Natural killer cell treated with Interleukin-12 subunit alpha and Interleukin-12 subunit beta and Interleukin-15 and Interleukin-18, amount 100 ng/mL, for 72 hours (primary cell): Measurements from ENCODE around the gene KIAA0232. TPM values are rescaled to one million over a fixed set of nuclear protein-coding genes. Genes with fewer than 3 reads are reported as not detected.
A peak's percentile ranks its signal among the peaks of the same experiment; 100 is the strongest.

Experiments used
- ATAC-seq, 2 donors: fragments of 150-1000 bp; cut with Tn5 transposase in 1 of 2; sonication (Bioruptor Pico), chemical (Tn5 transposase) in 1 of 2; 2 replicates each; pipeline ENCODE4 v1.10.0; 2021
- DNase-seq: peaks from one replicate; pipeline ENCODE4 v3.0.0; 2022; ENCODE audit warnings: low spot score
- H3K27ac Mint-ChIP-seq, 2 donors: 1 replicate in 1 of 2; 2 replicates in 1 of 2; pipeline ENCODE4 v1.8.0; 2022; ENCODE audit warnings: mixed read lengths in 2 of 2, mild to moderate bottlenecking in 1 of 2, moderate library complexity in 1 of 2
- H3K27me3 Mint-ChIP-seq, 2 donors: 1 replicate in 1 of 2; 2 replicates in 1 of 2; pipeline ENCODE4 v1.8.0; 2022; ENCODE audit warnings: mixed read lengths in 2 of 2
- H3K36me3 Mint-ChIP-seq: one replicate; pipeline ENCODE4 v1.8.0; 2022; ENCODE audit warnings: mixed read lengths
- H3K4me1 Mint-ChIP-seq, 2 donors: 1 replicate in 1 of 2; 2 replicates in 1 of 2; pipeline ENCODE4 v1.8.0; 2022; ENCODE audit warnings: low read depth in 2 of 2, mixed read lengths in 2 of 2, mild to moderate bottlenecking in 1 of 2
- H3K4me3 Mint-ChIP-seq: one replicate; pipeline ENCODE4 v1.8.0; 2022; ENCODE audit warnings: mixed read lengths
- H3K9me3 Mint-ChIP-seq: 2 replicates; pipeline ENCODE4 v1.8.0; 2022; ENCODE audit warnings: mixed read lengths
- total RNA-seq, 2 donors: library from RNA; stranded (reverse); gene quantifications; one replicate each; pipeline ENCODE4 v1.2.3, GENCODE V29; 2022

The KIAA0232 gene
- total RNA-seq, 2 donors from 2014 or later: 19.5 to 20.6 TPM

DNA sequence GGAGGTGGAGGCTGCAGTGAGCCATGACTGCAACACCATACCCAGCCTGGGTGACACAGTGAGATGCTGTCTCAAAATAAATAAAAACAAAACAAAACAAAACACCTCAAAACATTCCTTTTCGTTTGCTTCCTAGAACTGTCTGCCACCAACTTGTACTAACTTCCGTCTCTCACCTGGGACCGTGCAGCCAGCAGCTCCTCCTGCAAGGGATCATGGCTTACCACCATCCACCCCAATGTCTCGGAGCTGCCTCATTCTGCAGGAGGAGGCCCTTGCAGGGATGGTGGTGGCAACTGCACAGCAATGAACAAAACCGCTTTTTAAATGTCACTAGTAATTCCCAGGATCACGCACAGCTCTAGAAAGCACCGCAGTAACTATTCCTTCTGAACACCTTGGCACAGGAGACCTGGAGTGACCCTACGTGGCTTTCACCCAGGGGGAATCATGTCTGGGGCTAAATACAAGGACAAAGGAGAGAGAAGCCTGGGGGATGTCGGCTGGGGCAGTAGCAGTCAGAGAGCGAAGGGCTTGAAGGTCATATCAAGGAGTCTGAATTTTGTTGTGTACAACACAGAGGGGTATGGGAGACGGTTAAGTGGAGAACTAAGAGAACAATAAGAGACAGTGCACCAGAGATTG is 17.4 kb upstream of the KIAA0232 start:
- no peaks in the 10 kb centered on the region for H3K4me1 Mint-ChIP-seq
- no peak overlapping the region for H3K27ac Mint-ChIP-seq

GRCh38 chr4:6765703-6766102 is 16.8 kb upstream of the KIAA0232 start:
- DNase-seq (no peak), ATAC-seq (no peak)
- Mint-ChIP-seq H3K4me3 (no peak overlapping the region), H3K4me1 (no peaks in the 10 kb centered on the region), H3K36me3 (no peaks in the 10 kb centered on the region), H3K9me3 (no peaks in the 10 kb centered on the region), H3K27me3 (no peaks in the 10 kb centered on the region), H3K27ac (no peak overlapping the region)

More for the DNA sequence above, 17.4 kb upstream of the KIAA0232 start:
- H3K36me3 Mint-ChIP-seq: no peaks in the 10 kb centered on the region
- no peak overlapping the region for H3K4me3 Mint-ChIP-seq
- ATAC-seq: no peak
- peak; percentile 22 for DNase-seq
- H3K9me3 Mint-ChIP-seq: no peaks in the 10 kb centered on the region
- H3K27me3 Mint-ChIP-seq: no peaks in the 10 kb centered on the region

DNA sequence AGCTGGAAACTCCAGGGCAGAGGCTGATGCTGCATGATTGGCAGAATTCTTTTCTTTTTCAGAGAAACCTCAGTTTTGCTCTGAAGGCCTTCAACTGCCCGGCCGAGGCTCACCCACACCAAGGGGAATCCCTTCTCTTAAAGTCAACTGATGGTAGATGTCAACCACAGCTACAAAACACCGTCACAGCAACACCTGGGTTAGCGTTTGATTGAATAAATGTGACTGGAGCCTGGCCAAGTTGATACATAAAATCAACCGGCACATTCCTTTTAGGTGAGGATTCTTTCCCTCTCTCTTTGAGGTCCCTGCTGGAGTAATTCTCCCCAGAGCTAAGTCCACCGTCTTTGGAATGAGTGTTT is 15.2 kb upstream of the KIAA0232 start:
- no peaks in the 10 kb centered on the region for H3K36me3 Mint-ChIP-seq
- ATAC-seq: no peak
- H3K4me1 Mint-ChIP-seq: no peaks in the 10 kb centered on the region
- H3K9me3 Mint-ChIP-seq: no peaks in the 10 kb centered on the region
- H3K27ac Mint-ChIP-seq: no peak overlapping the region
- no peak overlapping the region for H3K4me3 Mint-ChIP-seq
- no peaks in the 10 kb centered on the region for H3K27me3 Mint-ChIP-seq
- DNase-seq: peak; percentile 57

GRCh38 chr4:6767748-6768538 is 14.6 kb upstream of the KIAA0232 start:
- Mint-ChIP-seq H3K9me3 (no peaks in the 10 kb centered on the region), H3K4me1 (no peaks in the 10 kb centered on the region), H3K27ac (no peak overlapping the region), H3K4me3 (no peak overlapping the region), H3K36me3 (no peaks in the 10 kb centered on the region), H3K27me3 (no peaks in the 10 kb centered on the region)
- DNase-seq (peak; percentile 15), ATAC-seq (no peak)

DNA sequence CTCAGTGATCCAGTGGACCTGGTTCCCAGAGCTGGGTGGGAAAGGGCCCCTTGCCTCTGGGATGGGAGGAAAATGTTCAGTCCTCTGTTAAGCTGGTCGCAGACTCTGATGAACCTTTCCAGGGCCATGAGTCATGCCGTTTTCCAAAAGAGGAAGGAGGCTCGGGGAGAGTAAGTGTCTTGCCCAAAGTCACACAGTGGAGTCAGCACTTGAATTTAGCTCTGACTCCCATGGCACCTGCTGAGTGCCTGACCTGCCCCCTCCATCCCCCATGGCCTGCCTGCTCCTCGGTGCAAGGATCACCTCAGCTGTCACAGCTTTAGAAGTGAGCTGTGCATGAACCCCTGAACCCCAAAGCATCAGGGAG is 14.0 kb upstream of the KIAA0232 start:
- no peak for ATAC-seq
- H3K27ac Mint-ChIP-seq: no peak overlapping the region
- H3K4me1 Mint-ChIP-seq: no peaks in the 10 kb centered on the region

GRCh38 chr4:6769233-6769988 is 13.1 kb upstream of the KIAA0232 start:
- no peak for DNase-seq

More for the DNA sequence above, 14.0 kb upstream of the KIAA0232 start:
- Mint-ChIP-seq H3K36me3 (no peaks in the 10 kb centered on the region), H3K9me3 (no peaks in the 10 kb centered on the region), H3K4me3 (no peak overlapping the region), H3K27me3 (no peaks in the 10 kb centered on the region)
- no peak for DNase-seq

DNA sequence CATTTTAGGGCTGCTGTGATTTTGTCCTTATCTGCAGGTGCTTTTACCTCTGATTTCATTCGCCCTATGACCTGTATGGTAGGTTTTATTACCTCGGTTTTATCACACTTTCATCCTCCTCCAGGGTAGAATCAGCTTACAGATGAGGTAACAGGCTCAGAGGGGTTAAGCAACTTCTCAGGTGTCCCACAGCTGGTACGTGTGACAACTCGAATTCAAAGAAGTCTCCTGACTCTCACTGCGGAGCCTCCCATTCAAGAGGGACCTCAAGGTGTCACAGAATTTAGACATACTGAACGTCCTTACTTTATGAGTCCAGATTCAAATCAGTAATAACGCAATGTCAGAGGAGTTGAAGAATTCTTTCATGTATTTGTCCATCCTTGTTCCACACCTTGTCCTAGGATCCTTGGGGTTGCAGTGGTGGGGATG is 12.5 kb upstream of the KIAA0232 start:
- H3K4me1 Mint-ChIP-seq: no peaks in the 10 kb centered on the region
- H3K36me3 Mint-ChIP-seq: no peaks in the 10 kb centered on the region
- DNase-seq (peak; percentile 13), ATAC-seq (no peak)
- no peak overlapping the region for H3K4me3 Mint-ChIP-seq
- no peaks in the 10 kb centered on the region for H3K9me3 Mint-ChIP-seq
- no peak overlapping the region for H3K27ac Mint-ChIP-seq
- no peaks in the 10 kb centered on the region for H3K27me3 Mint-ChIP-seq

More at GRCh38 chr4:6769233-6769988, 13.1 kb upstream of the KIAA0232 start:
- no peak overlapping the region for H3K4me3 Mint-ChIP-seq
- H3K27me3 Mint-ChIP-seq: no peaks in the 10 kb centered on the region
- no peaks in the 10 kb centered on the region for H3K4me1 Mint-ChIP-seq
- H3K27ac Mint-ChIP-seq: no peak overlapping the region
- ATAC-seq: no peak
- H3K36me3 Mint-ChIP-seq: no peaks in the 10 kb centered on the region
- H3K9me3 Mint-ChIP-seq: no peaks in the 10 kb centered on the region

DNA sequence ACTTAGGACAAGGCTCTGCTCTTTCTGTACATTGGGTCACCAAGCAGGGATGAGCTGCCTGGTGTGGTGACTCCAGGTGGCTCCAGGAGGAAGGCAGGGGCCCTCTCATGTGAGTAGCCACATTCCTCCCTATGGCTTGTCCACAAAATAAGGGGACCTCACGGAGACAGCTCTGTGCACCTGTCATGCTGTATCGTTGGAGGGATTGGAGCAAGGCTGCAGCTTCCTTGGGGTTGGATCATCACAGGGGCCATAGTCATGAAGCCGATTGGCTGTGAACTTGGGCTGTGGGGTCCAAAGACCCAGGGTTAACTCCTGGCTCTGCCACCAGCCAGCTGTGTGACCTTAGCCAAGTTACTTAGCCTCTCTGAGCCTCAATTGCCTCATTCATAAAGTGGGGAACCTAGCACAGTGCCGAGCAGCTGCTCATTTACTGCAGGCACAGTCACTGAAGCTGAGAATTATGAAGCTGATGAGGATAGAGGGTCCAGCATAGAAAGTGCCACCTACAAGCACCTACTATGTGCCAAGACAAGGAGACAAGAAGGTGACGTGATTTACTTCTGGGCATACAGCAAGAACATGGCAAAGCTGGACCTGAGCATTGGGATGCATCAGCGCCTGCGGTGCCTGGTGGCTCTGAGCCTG is 11.8 kb upstream of the KIAA0232 start:
- no peak overlapping the region for H3K27ac Mint-ChIP-seq
- H3K4me3 Mint-ChIP-seq: no peak overlapping the region
- peaks cover 0 to 5% of the 10 kb centered on the region in 2 donors for H3K4me1 Mint-ChIP-seq
- H3K9me3 Mint-ChIP-seq: no peaks in the 10 kb centered on the region
- no peaks in the 10 kb centered on the region for H3K27me3 Mint-ChIP-seq
- DNase-seq (peak; percentile 16), ATAC-seq (no peak)
- no peaks in the 10 kb centered on the region for H3K36me3 Mint-ChIP-seq

- no peaks in the 10 kb centered on the region for H3K36me3 Mint-ChIP-seq
- H3K9me3 Mint-ChIP-seq: no peaks in the 10 kb centered on the region
- ATAC-seq (no peak), DNase-seq (peak; percentile 12)
- H3K4me3 Mint-ChIP-seq: no peak overlapping the region
- H3K27ac Mint-ChIP-seq: no peak overlapping the region
- H3K27me3 Mint-ChIP-seq: no peaks in the 10 kb centered on the region
- H3K4me1 Mint-ChIP-seq: peaks cover 0 to 5% of the 10 kb centered on the region in 2 donors
Observed at GRCh38 chr4:6771229-6771671, 11.3 kb upstream of the KIAA0232 start.

DNA sequence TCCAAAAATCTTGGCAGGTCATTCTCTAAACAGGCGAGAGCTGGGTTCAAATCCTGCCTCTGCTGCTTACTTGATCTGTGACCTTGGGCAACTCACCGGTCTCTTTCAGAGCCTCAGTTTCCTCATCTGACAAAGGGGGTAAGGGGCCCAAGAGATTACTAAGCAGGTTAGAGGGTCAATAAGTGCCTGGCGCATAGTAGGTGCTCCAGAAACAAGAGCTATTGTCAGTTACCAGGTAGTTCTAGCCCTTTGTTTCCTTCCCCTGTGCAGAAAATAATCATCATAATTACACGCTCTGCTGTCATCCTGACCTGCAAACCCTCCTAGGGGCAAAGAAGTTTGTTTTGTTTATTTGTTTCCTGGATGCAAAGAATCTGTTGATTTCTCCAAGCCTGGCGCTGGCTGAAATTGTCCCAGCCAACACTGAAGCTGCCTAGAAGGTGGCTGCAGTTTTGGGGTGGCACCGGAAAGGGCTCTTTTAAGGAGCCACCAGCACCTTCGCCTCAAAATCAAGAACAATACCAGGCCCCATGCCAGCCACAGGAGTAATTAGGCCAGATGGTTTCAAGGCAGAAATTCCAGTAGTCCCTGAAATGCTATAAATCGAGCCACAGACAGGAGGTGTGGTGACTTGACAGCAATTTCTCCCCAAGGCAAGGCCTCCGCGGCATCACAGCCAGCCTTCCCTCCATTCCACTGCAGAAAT is 10.2 kb upstream of the KIAA0232 start:
- ATAC-seq (no peak), DNase-seq (no peak)
- Mint-ChIP-seq H3K9me3 (no peaks in the 10 kb centered on the region), H3K4me3 (no peak overlapping the region), H3K36me3 (no peaks in the 10 kb centered on the region), H3K4me1 (peaks cover 8 to 12% of the 10 kb centered on the region in 2 donors), H3K27ac (no peak overlapping the region), H3K27me3 (no peaks in the 10 kb centered on the region)

DNA sequence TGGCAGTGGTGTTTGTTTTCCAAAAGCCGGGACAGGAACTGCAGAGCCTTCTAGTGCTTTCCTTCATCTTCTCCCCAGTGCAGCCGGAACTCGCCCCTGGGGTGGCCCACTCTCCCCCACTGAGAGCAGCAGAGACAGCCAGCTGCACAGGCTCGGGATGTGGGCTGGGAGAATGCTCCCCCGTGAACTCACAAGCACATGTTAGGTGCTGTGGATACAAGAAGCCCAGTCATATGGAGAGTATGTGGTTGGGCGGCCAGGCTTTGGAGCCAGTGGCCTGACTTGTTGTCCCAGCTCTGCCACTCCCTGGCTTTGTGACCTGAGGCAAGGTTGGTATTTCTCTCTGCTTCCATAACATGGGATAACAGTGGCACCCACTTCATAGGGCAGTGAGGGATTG is 9.4 kb upstream of the KIAA0232 start:
- H3K9me3 Mint-ChIP-seq: no peaks in the 10 kb centered on the region
- DNase-seq: no peak
- no peak for ATAC-seq
- no peaks in the 10 kb centered on the region for H3K27me3 Mint-ChIP-seq
- no peaks in the 10 kb centered on the region for H3K36me3 Mint-ChIP-seq
- H3K4me1 Mint-ChIP-seq: peaks cover 15 to 20% of the 10 kb centered on the region in 2 donors
- no peak overlapping the region for H3K27ac Mint-ChIP-seq
- H3K4me3 Mint-ChIP-seq: no peak overlapping the region

DNA sequence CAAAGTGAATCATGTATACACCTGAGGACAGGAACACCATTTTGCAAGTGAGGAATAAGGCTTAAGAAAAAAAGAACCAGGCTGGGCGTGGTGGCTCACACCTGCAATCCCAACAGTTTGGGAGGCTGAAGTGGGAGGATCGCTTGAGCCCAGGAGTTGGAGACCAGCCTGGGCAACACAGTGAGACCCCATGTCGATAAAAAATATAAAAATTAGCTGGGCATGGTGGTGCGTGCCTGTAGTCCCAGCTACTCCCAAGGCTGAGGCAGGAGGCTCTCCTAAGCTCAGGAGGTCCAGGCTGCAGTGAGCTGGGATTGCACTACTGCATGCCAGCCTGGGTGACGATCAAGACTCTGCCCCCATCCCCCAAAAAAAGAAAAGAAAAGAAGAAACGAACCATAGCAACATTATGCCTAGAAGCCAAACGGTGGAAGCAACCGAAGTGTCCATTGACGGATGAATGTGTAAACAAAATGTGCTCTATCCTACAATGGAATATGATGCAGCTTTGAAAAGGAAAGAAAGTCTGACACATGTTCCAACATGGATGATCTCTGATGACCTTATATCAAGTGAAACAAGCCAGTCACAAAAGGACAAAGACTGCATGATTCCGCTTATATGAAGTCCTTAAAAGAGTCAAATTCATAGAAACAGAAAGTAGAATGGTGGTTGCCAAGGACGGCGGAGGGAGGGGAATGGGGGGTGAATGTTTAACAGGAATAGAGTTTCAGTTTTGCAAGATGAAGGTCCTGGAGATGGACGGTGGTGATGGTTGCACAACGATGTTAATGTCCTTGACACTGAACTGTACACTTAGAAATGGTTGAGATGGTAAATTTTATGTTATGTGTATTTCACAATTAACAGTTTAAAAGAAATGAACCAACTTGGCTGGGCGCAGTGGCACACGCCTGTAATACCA is 8.6 kb upstream of the KIAA0232 start:
- Mint-ChIP-seq H3K4me3 (no peak overlapping the region), H3K27me3 (no peaks in the 10 kb centered on the region), H3K27ac (no peak overlapping the region), H3K9me3 (no peaks in the 10 kb centered on the region), H3K36me3 (no peaks in the 10 kb centered on the region), H3K4me1 (peaks cover 23 to 26% of the 10 kb centered on the region in 2 donors)
- DNase-seq (no peak), ATAC-seq (no peak)
